DMS79 treated with DMSO at 0.1 percent for 48 hours (cell line): ENCODE results near the gene BLOC1S3.

Source experiments
- DNase-seq: peaks from one replicate; lab custom pipeline; 2025; lab: John Stamatoyannopoulos, UW

BLOC1S3 gene

GRCh38 chr19:45182758-45183157 is 4.2 kb downstream of the BLOC1S3 start:
- no peak for DNase-seq

GRCh38 chr19:45184115-45184514 is 5.5 kb downstream of the BLOC1S3 start:
- no peak for DNase-seq

GRCh38 chr19:45186509-45187334 is 8.1 kb downstream of the BLOC1S3 start:
- DNase-seq = no peak

- DNase-seq = peak; percentile 57
These were observed 9.0 kb downstream of the BLOC1S3 start for GRCh38 chr19:45187421-45188100.

GRCh38 chr19:45189971-45190370 is 11.4 kb downstream of the BLOC1S3 start:
- no peak for DNase-seq

- DNase-seq = no peak
These were observed 12.8 kb downstream of the BLOC1S3 start for GRCh38 chr19:45191375-45191774.

- DNase-seq = no peak
These were observed 17.2 kb downstream of the BLOC1S3 start for GRCh38 chr19:45195764-45196163.

GRCh38 chr19:45200568-45200967 is 22.0 kb downstream of the BLOC1S3 start:
- no peak for DNase-seq

- no peak for DNase-seq
These were observed 24.1 kb downstream of the BLOC1S3 start for GRCh38 chr19:45202637-45203036.

GRCh38 chr19:45205810-45206209 is 27.2 kb downstream of the BLOC1S3 start:
- DNase-seq = no peak

- no peak for DNase-seq
These were observed 27.7 kb downstream of the BLOC1S3 start for GRCh38 chr19:45206328-45206727.

- no peak for DNase-seq
These were observed 33.3 kb downstream of the BLOC1S3 start for GRCh38 chr19:45211751-45212381.

GRCh38 chr19:45213031-45213430 is 34.4 kb downstream of the BLOC1S3 start:
- no peak for DNase-seq

- DNase-seq = peak; percentile 36
These were observed 37.0 kb downstream of the BLOC1S3 start for GRCh38 chr19:45215391-45216191.

GRCh38 chr19:45216667-45217066 is 38.1 kb downstream of the BLOC1S3 start:
- no peak for DNase-seq

- DNase-seq = no peak
These were observed 38.8 kb downstream of the BLOC1S3 start for GRCh38 chr19:45217193-45217956.

GRCh38 chr19:45217957-45218334 is 39.4 kb downstream of the BLOC1S3 start:
- no peak for DNase-seq

GRCh38 chr19:45218426-45218825 is 39.8 kb downstream of the BLOC1S3 start:
- DNase-seq = no peak

GRCh38 chr19:45218911-45219743 is 40.5 kb downstream of the BLOC1S3 start:
- DNase-seq = no peak

GRCh38 chr19:45222724-45223123 is 44.1 kb downstream of the BLOC1S3 start:
- no peak for DNase-seq
